HepG2 (cell line): ENCODE results near the gene RAC3. TPM values are rescaled to one million over a fixed set of nuclear protein-coding genes. Genes with fewer than 3 reads are reported as not detected.

Experiments used
- EED ChIP-seq: sonication (generic); formaldehyde crosslinking; IDR thresholded peaks from 2 replicates; pipeline ENCODE4 v1.5.0; 2020; ENCODE audit warnings: mild to moderate bottlenecking, missing genetic modification reagents
- NFE2L1 ChIP-seq: sonication (generic); formaldehyde crosslinking; IDR thresholded peaks from 2 replicates; pipeline ENCODE4 v1.4.0; 2020; ENCODE audit warnings: missing genetic modification reagents, mild to moderate bottlenecking, borderline replicate concordance
- PCBP1 ChIP-seq: fragments of 200-400 bp; formaldehyde crosslinking; IDR thresholded peaks from 2 replicates; pipeline ENCODE4 v1.6.1; 2017; ENCODE audit warnings: mild to moderate bottlenecking, low read depth, low read length, borderline replicate concordance
- RARA ChIP-seq: IDR thresholded peaks from 2 replicates; pipeline ENCODE4 v1.6.1; 2016; ENCODE audit warnings: missing genetic modification reagents, missing compliant biosample characterization
- RELA ChIP-seq: sonication (generic); formaldehyde crosslinking; IDR thresholded peaks from 2 replicates; pipeline ENCODE4 v1.4.0; 2020; ENCODE audit warnings: missing genetic modification reagents
- SALL1 ChIP-seq: sonication (generic); formaldehyde crosslinking; IDR thresholded peaks from 2 replicates; pipeline ENCODE4 v1.8.0; 2022; ENCODE audit warnings: mild to moderate bottlenecking, missing genetic modification reagents
- SMAD3 ChIP-seq: sonication (generic); formaldehyde crosslinking; IDR thresholded peaks from 2 replicates; pipeline ENCODE4 v1.4.0; 2020; ENCODE audit warnings: missing genetic modification reagents
- ZFP90 ChIP-seq: sonication (generic); formaldehyde crosslinking; IDR thresholded peaks from 2 replicates; pipeline ENCODE4 v1.8.0; 2022; ENCODE audit warnings: missing genetic modification reagents, mild to moderate bottlenecking, inconsistent platforms, borderline replicate concordance
- ZFY ChIP-seq: sonication (generic); formaldehyde crosslinking; IDR thresholded peaks from 2 replicates; pipeline ENCODE4 v1.4.0; 2020; ENCODE audit warnings: missing genetic modification reagents
- ZNF160 ChIP-seq: sonication (generic); formaldehyde crosslinking; IDR thresholded peaks from 2 replicates; pipeline ENCODE4 v1.8.0; 2022; ENCODE audit warnings: mild to moderate bottlenecking, inconsistent platforms, missing genetic modification reagents
- ZNF224 ChIP-seq: sonication (generic); formaldehyde crosslinking; IDR thresholded peaks from 2 replicates; pipeline ENCODE4 v1.5.0; 2020; ENCODE audit warnings: mild to moderate bottlenecking, missing genetic modification reagents
- ZNF235 ChIP-seq: sonication (generic); formaldehyde crosslinking; IDR thresholded peaks from 2 replicates; pipeline ENCODE4 v1.8.1; 2023; ENCODE audit warnings: mild to moderate bottlenecking, missing genetic modification reagents, borderline replicate concordance
- ZNF343 ChIP-seq: sonication (generic); formaldehyde crosslinking; IDR thresholded peaks from 2 replicates; pipeline ENCODE4 v1.4.0; 2020; ENCODE audit warnings: mild to moderate bottlenecking, missing genetic modification reagents
- ZNF547 ChIP-seq: sonication (generic); formaldehyde crosslinking; IDR thresholded peaks from 2 replicates; pipeline ENCODE4 v1.5.1; 2020; ENCODE audit warnings: mild to moderate bottlenecking, missing genetic modification reagents
- ZNF879 ChIP-seq: sonication (generic); formaldehyde crosslinking; IDR thresholded peaks from 2 replicates; pipeline ENCODE4 v1.8.1; 2023; ENCODE audit warnings: missing genetic modification reagents
- polyA plus RNA-seq, 8 experiments: library from polyadenylated mRNA; depleted of rRNA in 3 of 8; stranded (reverse) in 7 of 8; unstranded in 1 of 8; fragments of >200 nt; fragmentation: Illumina TruSeq in 4 of 8; extraction: Trizol in 4 of 8; gene quantifications; 2 replicates each; pipeline versions ENCODE4 v1.2.1 to v1.2.3, GENCODE V29; 2011 to 2016; ENCODE audit warnings: low read depth in 4 of 8, missing spikeins in 1 of 8, mixed read lengths in 1 of 8; ENCODE audit not compliant: insufficient read depth in 1 of 8
- total RNA-seq, 5 experiments: library from RNA; depleted of rRNA; stranded (reverse); fragments of >200 nt; fragmentation: Illumina TruSeq; extraction: Trizol; gene quantifications; 2 replicates each; pipeline ENCODE4 v1.2.3, GENCODE V29; 2016; ENCODE audit warnings: low read depth in 1 of 5
- TF ChIP-seq, protein P1 (sequence below): sonication (generic); formaldehyde crosslinking; IDR thresholded peaks from 2 replicates; pipeline ENCODE4 v1.4.0; 2020; ENCODE audit warnings: mild to moderate bottlenecking, missing genetic modification reagents
- TF ChIP-seq, protein P2 (sequence below): sonication (generic); formaldehyde crosslinking; IDR thresholded peaks from 2 replicates; pipeline ENCODE4 v1.4.0; 2020; ENCODE audit warnings: mild to moderate bottlenecking, missing genetic modification reagents
- TF ChIP-seq, protein P3 (sequence below): sonication (generic); formaldehyde crosslinking; IDR thresholded peaks from 2 replicates; pipeline ENCODE4 v1.8.1; 2023; ENCODE audit warnings: mild to moderate bottlenecking, missing genetic modification reagents
- TF ChIP-seq, protein P4 (sequence below): sonication (generic); formaldehyde crosslinking; IDR thresholded peaks from 2 replicates; pipeline ENCODE4 v1.8.1; 2023; ENCODE audit warnings: mild to moderate bottlenecking, missing genetic modification reagents
- TF ChIP-seq, protein P5 (sequence below): sonication (generic); formaldehyde crosslinking; IDR thresholded peaks from 2 replicates; pipeline ENCODE4 v1.8.0; 2022; ENCODE audit warnings: mild to moderate bottlenecking, missing genetic modification reagents, moderate library complexity
- TF ChIP-seq, protein P6 (sequence below): IDR thresholded peaks from 2 replicates; pipeline ENCODE4 v1.6.1; 2016; ENCODE audit warnings: mild to moderate bottlenecking, missing biosample characterization, missing genetic modification reagents

RAC3 gene
- total and polyA plus RNA-seq, 2 of the 13 experiments (the other 11 are each of a cell fraction or from before 2014, with no cell fraction given): 10.5 to 21.3 TPM

DNA sequence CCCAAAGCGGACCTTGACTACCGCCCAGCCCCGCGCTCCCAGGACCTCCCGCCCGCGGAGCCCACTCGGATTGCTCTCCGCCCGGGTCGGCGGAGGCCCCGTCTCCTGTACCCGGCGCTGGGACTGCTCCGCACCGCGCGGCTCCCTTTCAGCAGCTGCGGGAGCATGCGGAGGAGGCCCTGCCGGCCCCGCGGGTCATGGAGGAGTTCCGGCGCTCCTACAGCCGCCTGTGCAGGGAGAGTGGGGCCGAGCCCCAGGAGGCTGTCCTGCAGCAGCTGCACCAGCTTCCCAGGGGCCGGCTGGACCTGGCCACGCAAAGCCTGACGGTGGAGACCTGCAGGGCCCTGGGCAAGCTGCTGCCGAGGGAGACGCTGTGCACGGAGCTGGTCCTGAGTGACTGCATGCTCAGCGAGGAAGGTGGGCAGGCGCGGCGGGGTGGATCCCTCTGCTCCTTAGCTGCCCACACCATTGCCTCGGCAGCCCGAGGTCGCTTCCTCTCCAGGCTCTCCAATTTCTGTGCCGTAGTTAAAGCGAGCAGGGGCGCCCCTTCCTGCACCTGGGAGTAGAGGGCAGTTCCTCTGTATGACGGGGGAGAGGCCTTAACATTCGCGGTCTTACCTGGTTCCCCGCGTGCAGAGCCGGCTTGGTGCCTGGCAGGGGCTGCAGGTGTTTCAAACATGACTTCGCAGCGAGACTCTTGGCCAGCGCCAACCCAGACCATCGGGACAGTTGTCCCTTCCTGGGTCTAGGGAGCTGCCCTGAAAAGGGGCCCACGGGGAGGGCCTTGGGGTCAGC is 7.8 kb upstream of the RAC3 start (continued):
- TF ChIP-seq, protein P1, sequence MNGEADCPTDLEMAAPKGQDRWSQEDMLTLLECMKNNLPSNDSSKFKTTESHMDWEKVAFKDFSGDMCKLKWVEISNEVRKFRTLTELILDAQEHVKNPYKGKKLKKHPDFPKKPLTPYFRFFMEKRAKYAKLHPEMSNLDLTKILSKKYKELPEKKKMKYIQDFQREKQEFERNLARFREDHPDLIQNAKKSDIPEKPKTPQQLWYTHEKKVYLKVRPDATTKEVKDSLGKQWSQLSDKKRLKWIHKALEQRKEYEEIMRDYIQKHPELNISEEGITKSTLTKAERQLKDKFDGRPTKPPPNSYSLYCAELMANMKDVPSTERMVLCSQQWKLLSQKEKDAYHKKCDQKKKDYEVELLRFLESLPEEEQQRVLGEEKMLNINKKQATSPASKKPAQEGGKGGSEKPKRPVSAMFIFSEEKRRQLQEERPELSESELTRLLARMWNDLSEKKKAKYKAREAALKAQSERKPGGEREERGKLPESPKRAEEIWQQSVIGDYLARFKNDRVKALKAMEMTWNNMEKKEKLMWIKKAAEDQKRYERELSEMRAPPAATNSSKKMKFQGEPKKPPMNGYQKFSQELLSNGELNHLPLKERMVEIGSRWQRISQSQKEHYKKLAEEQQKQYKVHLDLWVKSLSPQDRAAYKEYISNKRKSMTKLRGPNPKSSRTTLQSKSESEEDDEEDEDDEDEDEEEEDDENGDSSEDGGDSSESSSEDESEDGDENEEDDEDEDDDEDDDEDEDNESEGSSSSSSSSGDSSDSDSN (CRISPR knock-in tag): peak; percentile 81
- TF ChIP-seq ZNF547 (CRISPR knock-in tag) (0 out of 2 replicates have a peak, but pooled peaks have one; percentile 3), NFE2L1 (CRISPR knock-in tag) (0 out of 2 replicates have a peak, but pooled peaks have one; percentile 23), ZNF343 (CRISPR knock-in tag) (0 out of 2 replicates have a peak, but pooled peaks have one; percentile 34), ZNF160 (CRISPR knock-in tag) (0 out of 2 replicates have a peak, but pooled peaks have one; percentile 23), SALL1 (CRISPR knock-in tag) (0 out of 2 replicates have a peak, but pooled peaks have one; percentile 32), EED (0 out of 2 replicates have a peak, but pooled peaks have one; percentile 68), SMAD3 (0 out of 2 replicates have a peak, but pooled peaks have one; percentile 23), PCBP1 (no peak), ZNF235 (CRISPR knock-in tag) (0 out of 2 replicates have a peak, but pooled peaks have one; percentile 83), ZFY (CRISPR knock-in tag) (peak; percentile 71), RARA (CRISPR knock-in tag) (no peak), ZNF879 (CRISPR knock-in tag) (0 out of 2 replicates have a peak, but pooled peaks have one; percentile 13), RELA (CRISPR knock-in tag) (0 out of 2 replicates have a peak, but pooled peaks have one; percentile 17), ZNF224 (CRISPR knock-in tag) (no peak), ZFP90 (peak; percentile 74; the same call in 1 of the 2 replicates)
- TF ChIP-seq, protein P2, sequence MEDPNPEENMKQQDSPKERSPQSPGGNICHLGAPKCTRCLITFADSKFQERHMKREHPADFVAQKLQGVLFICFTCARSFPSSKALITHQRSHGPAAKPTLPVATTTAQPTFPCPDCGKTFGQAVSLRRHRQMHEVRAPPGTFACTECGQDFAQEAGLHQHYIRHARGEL (CRISPR knock-in tag): peak; percentile 76; the same call in 1 of the 2 replicates
- TF ChIP-seq, protein P3, sequence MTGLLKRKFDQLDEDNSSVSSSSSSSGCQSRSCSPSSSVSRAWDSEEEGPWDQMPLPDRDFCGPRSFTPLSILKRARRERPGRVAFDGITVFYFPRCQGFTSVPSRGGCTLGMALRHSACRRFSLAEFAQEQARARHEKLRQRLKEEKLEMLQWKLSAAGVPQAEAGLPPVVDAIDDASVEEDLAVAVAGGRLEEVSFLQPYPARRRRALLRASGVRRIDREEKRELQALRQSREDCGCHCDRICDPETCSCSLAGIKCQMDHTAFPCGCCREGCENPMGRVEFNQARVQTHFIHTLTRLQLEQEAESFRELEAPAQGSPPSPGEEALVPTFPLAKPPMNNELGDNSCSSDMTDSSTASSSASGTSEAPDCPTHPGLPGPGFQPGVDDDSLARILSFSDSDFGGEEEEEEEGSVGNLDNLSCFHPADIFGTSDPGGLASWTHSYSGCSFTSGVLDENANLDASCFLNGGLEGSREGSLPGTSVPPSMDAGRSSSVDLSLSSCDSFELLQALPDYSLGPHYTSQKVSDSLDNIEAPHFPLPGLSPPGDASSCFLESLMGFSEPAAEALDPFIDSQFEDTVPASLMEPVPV: peak; percentile 61; the same call in 1 of the 2 replicates
- TF ChIP-seq, protein P4, sequence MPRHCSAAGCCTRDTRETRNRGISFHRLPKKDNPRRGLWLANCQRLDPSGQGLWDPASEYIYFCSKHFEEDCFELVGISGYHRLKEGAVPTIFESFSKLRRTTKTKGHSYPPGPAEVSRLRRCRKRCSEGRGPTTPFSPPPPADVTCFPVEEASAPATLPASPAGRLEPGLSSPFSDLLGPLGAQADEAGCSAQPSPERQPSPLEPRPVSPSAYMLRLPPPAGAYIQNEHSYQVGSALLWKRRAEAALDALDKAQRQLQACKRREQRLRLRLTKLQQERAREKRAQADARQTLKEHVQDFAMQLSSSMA (CRISPR knock-in tag): 0 out of 2 replicates have a peak, but pooled peaks have one; percentile 14
- TF ChIP-seq, protein P5, sequence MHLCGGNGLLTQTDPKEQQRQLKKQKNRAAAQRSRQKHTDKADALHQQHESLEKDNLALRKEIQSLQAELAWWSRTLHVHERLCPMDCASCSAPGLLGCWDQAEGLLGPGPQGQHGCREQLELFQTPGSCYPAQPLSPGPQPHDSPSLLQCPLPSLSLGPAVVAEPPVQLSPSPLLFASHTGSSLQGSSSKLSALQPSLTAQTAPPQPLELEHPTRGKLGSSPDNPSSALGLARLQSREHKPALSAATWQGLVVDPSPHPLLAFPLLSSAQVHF: peak; percentile 49; the same call in 1 of the 2 replicates
- TF ChIP-seq, protein P6, sequence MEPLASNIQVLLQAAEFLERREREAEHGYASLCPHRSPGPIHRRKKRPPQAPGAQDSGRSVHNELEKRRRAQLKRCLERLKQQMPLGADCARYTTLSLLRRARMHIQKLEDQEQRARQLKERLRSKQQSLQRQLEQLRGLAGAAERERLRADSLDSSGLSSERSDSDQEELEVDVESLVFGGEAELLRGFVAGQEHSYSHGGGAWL (CRISPR knock-in tag): peak; percentile 56
